GDM1 (cell line): Measurements from ENCODE around the gene TPX2.

ENCODE experiments used
- DNase-seq: peaks from one replicate; lab custom pipeline; 2025; lab: John Stamatoyannopoulos, UW

The TPX2 gene

DNA sequence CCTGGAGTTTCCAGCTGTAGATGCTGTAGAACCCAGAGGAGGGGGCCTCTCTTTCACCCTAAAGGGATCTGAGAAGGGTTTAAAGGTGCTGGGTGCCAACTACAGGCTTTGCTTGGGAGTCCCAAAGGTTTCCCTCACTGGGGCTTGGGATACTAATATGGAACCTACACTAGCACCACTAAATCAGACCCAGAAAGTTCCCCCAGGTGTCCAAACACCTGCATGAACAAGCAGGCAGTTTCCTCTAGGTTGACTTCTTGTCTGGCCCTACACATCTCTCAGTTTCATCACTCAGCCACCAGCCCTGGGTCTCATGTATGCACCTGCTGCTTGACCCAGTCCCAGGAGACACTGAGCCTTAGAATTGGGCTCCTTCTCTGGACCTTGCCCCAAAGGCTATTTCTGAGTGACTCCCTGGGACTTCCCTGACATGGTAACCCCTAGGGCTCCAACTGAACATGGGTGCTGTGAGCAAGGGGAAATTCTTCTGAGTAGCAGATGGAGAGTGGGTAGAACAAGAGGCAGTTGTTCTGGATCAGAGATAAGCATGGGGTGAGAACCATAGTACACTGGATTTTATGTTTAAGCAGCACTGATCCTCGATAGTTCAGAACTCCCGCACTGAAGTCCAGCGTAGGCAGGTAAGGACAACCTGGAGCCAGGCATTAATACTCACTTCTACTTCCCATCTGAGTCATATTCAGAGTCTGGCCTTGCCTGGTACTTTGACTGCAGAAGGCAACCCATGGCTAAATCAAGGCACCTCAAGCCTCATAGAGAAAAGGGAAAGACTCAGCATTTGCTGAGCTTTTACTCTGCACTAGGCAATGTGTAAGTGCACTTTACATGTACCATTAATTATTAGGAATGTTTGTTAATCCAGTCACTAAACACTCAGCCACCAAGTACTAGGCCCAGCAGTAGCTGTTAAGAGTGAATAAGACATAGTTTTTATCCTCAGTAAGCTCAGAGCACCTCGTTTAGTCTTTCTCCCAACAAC lies 33.2 kb upstream of the TPX2 start:
- DNase-seq = no peak

DNA sequence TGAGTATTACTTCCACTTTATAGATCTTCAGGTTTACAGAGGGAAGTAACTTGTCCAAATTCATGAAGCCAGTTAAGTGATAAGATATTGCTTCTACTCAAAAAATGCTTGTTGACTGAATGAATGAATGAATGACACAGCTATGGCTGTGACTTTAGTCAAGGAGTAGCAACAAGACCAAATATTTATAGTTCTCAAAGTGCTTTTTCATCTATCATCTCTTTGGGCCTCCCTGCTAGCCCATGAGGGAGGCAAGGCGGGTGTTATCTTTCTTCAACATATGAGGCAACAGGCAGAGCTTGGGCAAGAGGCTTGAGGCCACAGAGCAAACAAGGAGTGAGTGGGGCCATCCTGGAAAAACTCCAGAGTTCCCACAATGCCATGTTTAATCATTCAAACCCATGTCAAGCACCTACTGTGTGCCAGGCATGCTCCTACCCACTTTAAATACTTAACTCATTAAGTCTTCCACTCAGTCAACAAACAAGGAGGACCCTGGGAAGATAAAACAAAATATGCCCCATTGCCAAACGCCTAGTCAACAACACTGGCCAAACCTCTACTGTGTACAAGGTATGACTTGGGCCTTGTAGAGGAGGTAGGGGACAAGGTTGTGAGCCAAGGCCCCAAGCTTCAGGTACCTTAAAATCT lies 32.4 kb upstream of the TPX2 start:
- no peak for DNase-seq

DNA sequence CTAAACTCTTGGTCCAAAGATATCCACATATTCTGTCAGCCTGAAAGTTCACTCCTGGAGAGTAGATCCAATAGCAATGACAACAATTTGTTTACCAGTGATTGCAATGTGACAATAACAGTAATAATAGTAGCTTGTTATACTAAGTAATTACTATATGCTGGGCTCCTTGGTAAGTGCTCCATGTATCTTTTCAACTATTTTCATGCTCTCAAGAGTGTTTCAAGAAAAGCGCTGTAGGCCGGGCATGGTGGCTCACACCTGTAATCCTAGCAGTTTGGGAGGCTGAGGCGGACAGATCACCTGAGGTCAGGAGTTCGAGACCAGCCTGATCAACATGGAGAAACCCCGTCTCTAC lies 31.9 kb upstream of the TPX2 start:
- DNase-seq = no peak

DNA sequence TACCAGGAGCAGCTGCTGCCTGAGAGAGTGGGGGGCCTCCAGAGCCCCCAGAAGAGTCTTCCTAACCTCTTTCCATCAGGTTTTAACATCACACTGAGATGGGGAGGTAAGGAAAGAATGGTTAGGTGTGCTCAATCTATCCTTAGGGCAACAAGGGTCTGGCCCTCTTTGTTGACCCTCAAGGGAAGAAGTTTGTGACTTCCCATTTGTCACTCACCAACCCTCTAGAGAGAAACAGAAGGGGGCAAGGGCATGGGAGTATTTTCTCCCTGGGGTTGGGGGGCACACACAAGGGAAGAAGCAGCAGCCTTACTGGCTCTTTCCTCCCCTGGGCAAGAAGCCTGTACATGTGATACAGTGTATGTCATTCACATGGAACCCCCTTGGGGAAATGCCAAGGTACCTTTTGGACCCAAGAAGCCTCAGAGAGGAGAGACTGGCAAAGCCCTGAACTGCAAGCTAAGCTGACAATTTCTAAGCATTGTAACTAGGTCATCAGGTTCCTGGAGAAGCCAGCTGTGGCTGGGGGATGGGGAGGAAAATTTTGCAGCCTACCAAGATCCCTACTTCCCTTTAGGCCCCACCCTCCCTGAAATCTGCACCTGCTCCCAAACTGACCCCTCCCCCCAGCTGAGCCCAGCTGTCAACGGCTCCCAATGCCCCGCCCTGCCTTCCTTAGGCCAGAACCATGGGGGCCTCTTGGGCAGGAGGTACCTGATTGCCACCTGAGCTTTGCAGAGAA lies 30.9 kb upstream of the TPX2 start:
- no peak for DNase-seq

DNA sequence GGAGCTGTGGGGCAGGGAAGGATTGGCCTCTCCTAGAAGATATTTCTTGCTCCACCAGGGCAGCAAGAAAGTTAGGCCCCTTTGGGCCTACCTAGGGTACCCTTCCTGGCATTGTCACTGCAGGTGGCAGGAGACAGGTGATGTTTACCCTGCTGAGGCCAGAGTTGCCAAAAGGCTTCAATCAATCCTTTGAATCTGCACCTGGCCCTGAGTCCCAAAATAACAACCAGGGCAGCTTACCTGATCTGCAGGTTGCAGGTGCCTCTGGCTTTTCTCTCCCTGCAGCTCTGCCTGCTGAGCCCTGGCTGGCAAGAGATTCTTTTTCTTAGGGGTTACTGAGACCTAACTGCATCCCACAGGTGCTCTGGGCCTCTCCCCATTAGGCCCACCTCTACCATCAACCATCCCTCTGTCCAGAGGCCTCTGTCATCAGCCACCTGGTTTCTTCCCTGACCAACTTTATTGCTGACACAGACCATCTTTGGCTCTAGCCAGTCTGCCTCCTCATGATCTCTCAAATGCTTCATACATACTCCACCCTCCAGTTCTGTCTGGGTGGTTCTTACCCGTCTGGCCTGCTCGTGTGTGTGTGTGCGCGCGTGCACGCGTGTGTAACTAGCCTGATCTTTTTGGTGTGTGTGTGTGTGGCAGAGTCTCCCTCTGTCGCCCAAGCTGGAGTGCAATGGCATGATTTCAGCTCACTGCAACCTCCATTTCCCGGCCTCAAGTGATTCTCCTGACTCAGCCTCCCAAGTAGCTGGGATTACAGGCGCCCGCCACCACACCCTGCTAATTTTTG lies 30.2 kb upstream of the TPX2 start:
- no peak for DNase-seq

DNA sequence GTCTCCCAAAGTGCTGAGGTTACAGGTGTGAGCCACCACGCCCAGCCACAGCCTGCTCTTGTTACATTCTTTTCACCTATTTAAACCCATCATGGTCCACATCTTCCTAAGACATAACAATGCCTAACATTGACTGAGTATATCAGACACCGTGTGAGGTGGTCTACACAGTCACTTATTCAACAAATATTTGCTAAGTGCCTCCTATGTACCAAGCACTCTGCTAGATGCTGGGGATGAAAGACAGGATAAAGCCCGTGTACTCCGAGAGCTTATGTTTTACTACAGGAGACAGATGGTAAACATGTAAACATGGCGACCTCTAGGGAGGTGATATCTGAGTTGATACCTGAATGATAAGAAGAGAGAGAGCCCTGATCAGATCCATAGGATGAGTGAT lies 29.2 kb upstream of the TPX2 start:
- DNase-seq = no peak

DNA sequence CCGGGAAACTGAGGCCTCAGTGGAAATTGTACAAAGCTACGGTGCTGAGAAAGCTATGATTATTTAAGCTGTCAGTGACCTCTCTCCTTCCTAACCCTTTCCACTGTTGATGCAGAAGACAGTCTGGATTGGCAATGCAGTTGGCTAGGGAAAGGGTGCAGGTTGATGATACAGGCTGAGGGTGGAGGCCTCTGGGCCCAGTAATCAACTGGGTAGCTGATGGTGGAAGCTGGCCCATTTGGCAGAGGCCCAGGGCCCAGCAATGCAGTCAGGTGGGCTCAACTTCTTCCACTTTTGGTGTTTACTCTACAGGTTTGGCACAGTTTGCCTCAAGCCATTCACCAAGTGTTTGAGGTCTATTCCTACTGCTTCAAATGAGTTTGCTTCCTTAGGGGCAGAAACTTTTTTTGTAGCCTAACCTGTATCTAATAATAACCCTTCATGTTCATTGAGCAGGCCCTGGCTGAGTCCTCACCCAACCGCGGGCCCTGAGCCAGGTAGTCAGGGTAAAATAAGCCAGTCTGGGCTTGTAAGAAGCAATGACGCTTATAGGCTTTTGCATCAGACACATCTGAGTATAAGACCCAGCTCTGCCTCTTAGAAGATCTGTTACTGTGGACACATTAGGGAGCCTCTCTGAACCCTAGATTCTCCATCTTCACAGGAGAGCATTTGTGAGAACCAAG lies 28.5 kb upstream of the TPX2 start:
- no peak for DNase-seq

DNA sequence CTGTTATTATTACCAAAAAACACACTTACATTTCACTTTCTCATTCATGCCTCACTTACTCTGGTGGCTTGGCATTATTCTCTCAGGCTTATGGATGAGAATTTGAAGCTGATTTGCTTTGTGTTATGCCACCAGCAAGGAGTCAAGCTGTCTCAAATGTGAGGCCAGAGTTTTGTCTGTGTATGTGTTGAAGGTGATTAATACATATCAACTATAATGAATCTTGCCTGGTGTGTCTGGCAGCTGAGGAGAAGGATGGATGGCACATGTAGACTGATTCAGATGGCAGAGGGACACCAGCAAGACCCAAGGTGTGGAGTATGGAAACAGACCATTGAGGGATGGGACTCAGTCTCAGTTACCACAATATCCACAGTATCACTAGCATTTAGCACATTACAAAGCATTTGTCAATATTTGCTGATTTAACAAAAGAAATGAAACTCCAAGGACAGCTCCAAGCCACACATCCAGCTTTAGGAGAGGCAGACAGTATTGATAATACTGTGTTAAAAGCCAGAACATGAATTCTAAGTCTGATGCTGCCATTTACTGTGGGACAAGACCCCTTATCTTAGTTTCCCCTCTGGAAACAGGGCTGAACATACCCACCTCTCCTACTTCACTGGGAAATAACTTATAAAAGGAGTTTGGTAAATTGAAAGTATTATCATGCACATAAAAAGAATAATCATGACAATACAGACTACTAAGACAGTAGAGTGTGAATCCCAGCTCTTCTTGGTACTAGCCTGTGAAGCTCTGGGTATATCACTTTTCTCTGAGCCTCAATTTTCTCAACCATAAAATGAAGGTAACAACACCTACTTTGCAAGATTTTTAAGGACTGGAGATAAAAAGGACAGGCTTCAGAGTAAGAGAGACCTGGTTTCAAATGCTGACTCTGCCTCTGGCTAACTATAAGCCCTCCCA lies 27.6 kb upstream of the TPX2 start:
- DNase-seq = no peak

DNA sequence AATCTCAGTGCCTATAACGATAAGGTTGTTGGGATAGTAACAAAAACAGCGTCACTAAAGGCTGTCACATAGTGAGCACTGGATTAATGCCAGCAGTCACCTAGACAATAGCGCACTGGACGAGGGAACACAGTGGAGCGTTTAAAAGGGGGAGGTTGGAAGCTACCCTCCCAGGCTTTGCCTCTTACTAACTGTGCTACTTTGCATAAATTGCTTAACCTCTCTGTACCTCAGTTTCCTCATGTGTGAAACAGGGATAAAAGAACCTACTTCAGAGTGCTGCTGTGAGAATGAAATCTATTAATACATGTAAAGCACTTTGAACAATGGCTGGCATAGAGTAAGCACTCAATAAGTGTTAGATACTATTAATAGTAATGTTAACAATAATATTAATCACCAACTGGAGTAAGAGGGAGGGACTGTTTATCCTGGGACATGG lies 27.0 kb upstream of the TPX2 start:
- DNase-seq = no peak

DNA sequence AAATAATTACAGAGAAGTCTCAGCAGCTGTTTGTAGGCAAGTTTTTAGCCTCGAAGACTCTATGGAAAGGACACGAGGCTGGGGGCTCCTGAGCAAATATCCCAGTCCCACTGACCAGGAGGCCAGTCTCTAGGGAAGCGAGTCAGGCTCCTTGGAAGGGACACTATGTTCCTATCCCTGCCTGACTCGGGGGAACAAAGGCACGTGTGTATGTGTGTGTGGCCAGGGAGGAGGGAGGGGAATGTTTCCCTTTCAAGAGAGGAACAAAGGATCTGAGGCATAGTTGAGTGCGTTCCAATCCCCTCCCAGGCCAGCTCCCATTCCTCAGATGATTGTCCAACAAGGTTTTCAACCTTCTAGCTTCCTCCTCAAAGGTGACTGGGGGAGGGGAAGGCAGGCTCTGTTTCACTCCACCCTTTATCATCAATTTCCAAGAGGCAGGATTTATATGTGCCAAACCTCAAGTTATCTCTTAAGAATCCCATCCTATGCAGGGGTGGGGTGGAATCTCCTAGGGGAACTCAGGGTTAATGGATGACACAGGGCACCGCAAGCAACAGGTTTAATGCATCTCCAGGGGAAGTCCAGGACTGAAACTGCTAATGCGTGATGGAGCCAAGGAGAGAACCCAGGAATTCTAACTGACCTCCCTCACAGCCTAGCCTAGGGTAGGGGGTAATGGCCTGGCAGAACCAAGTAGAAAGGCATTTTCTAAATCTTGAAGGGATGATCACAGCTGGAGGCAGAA lies 26.4 kb upstream of the TPX2 start:
- DNase-seq = no peak

DNA sequence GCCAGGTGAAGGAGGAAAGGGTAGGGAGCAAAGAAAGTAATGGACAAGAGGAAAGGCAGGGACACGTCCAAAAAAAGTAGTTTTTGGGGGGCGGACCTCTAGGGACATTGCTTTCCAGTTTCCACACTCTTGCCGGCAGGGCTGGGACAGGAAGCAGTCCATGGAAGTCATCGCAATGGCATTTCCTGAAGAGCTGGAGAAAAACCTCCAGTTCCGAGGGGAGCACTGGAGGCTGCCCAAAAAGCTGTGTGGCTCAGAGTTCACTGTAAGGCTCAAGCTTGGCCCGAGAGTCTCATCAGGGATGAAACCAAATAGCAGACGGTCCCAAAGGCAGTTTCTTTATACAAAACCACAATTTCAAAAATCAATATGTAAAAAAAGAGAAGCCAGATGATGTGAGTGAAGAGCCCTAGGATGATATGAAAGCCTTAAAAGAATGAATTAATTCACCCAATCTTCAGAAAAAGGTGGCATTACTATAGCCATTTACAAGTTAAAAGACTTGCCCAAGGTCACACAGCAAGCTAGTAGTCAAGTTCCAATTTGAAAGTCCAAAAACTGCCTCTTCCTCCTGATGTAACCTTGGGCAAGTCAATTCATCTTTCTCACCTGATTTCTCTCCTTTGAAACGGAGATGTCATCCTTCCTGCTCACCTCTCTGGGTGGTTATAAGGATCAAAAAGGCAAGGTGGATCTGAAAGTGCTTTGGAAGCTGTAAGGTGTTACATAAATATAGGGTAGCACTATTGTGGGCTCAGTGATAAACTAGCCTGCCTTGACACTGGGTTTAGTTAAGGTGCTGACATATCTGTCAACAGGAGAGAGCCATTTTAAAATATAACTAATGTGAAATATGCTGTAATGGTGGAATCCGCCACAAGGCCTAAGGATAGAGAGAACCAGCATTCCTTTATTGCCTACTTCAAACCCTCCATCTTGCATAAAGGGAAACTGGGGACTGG lies 25.5 kb upstream of the TPX2 start:
- DNase-seq = no peak

DNA sequence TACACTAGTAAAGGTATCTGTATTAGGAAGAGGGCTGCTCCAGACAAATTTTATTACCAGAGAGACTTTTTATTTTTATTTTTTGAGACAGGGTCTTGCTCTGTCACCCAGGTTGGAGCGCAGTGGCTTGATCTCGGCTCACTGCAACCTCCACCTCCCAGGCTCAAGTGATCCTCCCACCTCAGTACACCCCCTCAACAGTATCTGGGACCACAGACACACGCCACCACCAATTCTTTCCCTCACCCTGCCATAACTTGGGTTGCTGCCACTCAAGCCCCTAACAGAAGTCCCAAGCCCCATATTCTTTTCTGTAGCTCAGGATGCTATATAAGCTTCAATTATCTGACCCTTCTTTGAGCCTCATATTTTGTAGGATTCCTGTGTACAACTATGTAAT lies 23.3 kb upstream of the TPX2 start:
- DNase-seq = no peak

DNA sequence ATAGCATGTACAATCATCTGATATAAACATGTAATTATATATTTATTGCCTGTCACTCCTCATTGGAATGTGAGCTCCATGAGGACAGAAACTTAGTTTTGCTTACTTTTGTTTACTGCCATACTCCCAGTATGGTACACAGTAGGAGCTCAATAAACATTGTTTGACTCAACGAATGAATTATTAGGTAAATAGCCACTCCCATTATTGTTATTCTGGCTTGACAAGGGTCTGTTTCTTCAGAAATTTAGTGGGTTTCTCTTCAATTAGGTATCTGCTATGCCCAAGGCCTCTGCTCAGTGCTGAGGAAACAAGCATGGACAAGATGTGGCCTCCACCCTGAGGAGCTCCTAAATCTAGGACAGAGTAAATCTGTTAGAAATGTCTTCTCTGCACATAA lies 22.7 kb upstream of the TPX2 start:
- DNase-seq = no peak

DNA sequence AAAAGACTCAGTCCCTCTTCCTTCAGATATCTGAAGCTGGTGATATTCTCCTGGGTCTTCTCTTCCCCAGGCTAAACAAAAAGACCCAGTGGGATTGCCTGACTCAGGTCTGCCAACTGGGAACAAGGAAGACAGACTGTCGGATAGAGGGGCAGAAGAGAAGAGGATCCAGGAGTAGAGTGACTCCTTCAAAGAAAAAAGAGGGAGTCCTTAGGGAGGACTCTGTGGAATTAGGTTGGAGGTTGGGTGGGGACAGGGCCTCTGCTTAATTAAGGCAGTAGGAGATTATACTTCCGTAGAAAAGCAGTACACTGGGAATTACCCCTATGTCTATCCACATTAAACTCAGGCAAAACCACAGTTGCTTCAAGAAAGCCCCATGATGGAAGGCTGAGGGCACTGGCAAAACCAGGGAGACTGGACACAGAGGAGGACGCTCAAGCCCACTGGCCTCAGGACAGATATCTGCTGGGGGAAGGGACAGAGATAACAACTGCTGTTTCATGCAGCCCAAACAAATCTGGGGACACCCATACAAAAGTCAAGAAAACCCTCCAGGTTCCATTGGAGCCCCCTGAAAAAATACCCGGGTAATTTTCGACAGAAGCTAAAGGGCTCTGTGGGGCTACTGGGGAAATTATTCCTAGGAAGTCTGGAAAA lies 22.1 kb upstream of the TPX2 start:
- DNase-seq = no peak

DNA sequence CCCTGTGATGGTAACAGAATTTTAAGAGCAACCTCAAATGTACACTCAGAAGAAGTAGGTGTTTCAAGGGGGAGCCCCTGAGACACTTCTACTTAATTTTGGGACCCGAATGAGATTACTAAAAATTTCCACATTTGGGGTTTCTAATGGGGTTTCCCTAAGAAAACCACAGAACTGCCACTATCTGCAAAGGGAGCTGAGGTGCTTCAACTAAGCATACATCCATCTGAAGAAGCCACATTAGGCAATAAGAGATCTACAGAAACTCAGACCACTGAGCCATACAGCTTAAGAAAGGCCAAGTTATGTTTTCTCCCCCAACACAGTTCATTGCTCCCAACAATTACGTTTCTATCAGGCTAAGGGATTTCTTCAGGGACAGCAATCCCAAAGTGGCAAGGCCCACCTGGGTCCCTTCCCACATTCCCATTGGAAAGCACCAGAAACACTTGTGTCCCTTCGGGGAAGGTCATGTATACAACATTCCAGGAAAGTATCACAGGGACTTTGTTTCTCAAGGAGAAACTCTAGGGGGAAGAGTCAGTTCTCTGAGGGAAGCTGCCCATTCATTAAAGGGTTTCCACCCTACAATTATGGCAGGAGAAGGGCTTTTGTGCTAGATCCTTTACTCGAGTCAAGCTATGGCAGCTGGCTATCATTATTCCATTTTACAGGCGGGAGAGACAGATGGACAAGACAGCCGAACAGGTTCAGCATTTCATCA lies 21.4 kb upstream of the TPX2 start:
- DNase-seq = no peak

DNA sequence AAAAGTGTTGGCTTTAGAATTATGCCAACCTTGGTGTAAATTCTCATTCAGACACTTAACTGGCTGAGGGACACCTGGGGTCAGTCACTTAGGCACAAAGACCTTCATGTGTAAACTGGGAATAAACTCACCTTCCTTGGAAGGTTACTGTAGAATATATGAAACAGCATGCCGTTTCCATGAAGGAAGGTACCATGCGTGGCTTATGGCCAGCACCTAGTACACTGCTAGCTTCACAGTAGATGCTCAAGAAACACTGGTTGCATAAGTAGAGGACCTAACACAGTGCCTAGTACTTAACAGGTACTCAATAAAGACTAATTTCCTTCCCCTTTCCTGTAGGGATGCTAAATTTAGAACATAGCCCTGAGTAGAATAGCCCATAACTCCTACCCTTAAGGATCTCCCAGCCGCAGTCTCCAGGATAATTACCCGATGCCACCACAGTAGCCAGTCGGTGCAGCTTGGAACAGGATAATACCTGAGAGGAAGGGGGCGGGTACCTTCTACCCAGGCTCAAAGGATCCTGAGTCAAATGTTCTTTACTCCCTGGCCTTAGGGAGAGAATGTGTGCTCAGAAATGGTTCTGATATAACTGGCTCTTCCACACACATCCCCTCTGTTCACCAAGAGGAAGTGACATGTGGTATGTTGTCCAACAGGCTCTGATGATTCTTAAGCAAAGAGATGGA lies 20.0 kb upstream of the TPX2 start:
- no peak for DNase-seq
